ENCODE results near the gene TP63.

DNA sequence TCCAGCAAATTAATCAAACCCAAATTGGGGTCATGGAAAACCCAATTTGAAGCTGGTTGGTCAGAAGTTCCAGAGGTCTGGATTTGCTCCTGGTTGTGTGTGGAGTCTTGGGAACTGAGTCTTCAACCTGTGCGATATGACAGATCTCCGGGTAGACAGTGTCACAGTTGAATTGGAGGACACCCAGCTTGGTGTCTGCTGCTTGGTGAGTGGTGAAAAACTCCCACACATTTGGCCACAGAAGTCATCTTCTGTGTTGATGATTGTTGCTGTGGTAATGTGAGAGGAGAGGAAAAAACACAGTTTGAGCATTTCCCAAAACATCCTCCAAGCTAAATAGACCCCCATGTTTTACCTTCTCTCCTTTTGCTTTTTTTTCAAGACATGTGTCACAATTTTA lies 218.1 kb downstream of the TP63 start:
- TF ChIP-seq POLR2A (IDR thresholded peaks at IDR 0.05) (no peak), EP300 (IDR thresholded peaks at IDR 0.05; ENCODE audit: low read depth) (no peak)
- TF ChIP-seq, protein P1, sequence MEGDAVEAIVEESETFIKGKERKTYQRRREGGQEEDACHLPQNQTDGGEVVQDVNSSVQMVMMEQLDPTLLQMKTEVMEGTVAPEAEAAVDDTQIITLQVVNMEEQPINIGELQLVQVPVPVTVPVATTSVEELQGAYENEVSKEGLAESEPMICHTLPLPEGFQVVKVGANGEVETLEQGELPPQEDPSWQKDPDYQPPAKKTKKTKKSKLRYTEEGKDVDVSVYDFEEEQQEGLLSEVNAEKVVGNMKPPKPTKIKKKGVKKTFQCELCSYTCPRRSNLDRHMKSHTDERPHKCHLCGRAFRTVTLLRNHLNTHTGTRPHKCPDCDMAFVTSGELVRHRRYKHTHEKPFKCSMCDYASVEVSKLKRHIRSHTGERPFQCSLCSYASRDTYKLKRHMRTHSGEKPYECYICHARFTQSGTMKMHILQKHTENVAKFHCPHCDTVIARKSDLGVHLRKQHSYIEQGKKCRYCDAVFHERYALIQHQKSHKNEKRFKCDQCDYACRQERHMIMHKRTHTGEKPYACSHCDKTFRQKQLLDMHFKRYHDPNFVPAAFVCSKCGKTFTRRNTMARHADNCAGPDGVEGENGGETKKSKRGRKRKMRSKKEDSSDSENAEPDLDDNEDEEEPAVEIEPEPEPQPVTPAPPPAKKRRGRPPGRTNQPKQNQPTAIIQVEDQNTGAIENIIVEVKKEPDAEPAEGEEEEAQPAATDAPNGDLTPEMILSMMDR (IDR thresholded peaks at IDR 0.05), result no peak
